Thyroid gland (tissue), 4 donors: ENCODE results near the gene COMMD4. TPM values are rescaled to one million over a fixed set of nuclear protein-coding genes. Genes with fewer than 3 reads are reported as not detected.
"Not testable (repeated sequence)": the region's sequence is repeated elsewhere in the genome, so short reads cannot be mapped to it uniquely, and the experiment has no call there.

ENCODE experiments used
- DNase-seq, 2 donors: peaks; one replicate each; pipeline ENCODE4 v3.0.0-alpha.2; 2019
- H3K27ac ChIP-seq, 3 donors: fragments of 200-600 bp; sonication (generic); 1 replicate in 2 of 3; 2 replicates in 1 of 3; pipeline ENCODE4 v1.5.1; 2016 to 2019; ENCODE audit warnings: mild to moderate bottlenecking in 1 of 3, moderate library complexity in 1 of 3
- H3K27me3 ChIP-seq: fragments of 200-600 bp; sonication (generic); one replicate; pipeline ENCODE4 v1.5.1; 2019
- H3K36me3 ChIP-seq, 2 donors: fragments of 200-600 bp; sonication (generic); one replicate each; pipeline ENCODE4 v1.5.1; 2016 to 2019
- H3K4me1 ChIP-seq, 2 donors: fragments of 200-600 bp; sonication (generic); one replicate each; pipeline ENCODE4 v1.5.1; 2017 to 2019
- H3K4me3 ChIP-seq, 3 donors: fragments of 200-600 bp; sonication (generic); replicated peaks in 1 of 3; 1 replicate in 2 of 3; 2 replicates in 1 of 3; pipeline ENCODE4 v1.5.1; 2016; ENCODE audit warnings: mild to moderate bottlenecking in 1 of 3
- H3K9me3 ChIP-seq: fragments of 200-600 bp; sonication (generic); one replicate; pipeline ENCODE4 v1.5.1; 2017
- CTCF ChIP-seq, 6 experiments: fragments of 200-600 bp in 3 of 6; fragments of 450-650 bp in 3 of 6; sonication (generic) in 3 of 6; IDR thresholded peaks; one replicate each; pipeline ENCODE4 v1.5.1; 2016 to 2019; ENCODE audit warnings: antibody characterized with exemption in 6 of 6, mild to moderate bottlenecking in 2 of 6, inconsistent platforms in 1 of 6, moderate library complexity in 1 of 6
- POLR2A ChIP-seq, 2 donors: fragments of 450-650 bp; IDR thresholded peaks; one replicate each; pipeline ENCODE4 v1.6.1; 2017; ENCODE audit warnings: antibody characterized with exemption in 2 of 2, mild to moderate bottlenecking in 2 of 2, moderate library complexity in 1 of 2
- WGBS, 2 donors: methylation state at CpG; one replicate each; pipeline ENCODE4 v1.1.5; 2017; 5-methylcytosine and 5-hydroxymethylcytosine counted together
- intact Hi-C: fragments of 100-400 bp; cut with DNase I; formaldehyde crosslinking; loops from one replicate; pipeline ENCODE4 v1.15.1; 2023
- total RNA-seq, 4 donors: library from RNA; depleted of rRNA; stranded (reverse); fragments of >200 nt; gene quantifications; one replicate each; pipeline ENCODE4 v1.2.3, GENCODE V29; 2016

Gene COMMD4
- 10 to 100 TPM; 58.1 to 83.6 (median 61.1) TPM for total RNA-seq

- intact Hi-C loops: no loop called here
- WGBS, 2 donors: 2% methylated on average over 26 to 29 of the region's 42 CpGs
- DNase-seq: peak; percentile 98
Observed at GRCh38 chr15:75335705-75336355, at the start of gene COMMD4. TSS of gene COMMD4 (plus strand) at chr15:75336063. CDS start at chr15:75336090, 27 bp downstream.

GRCh38 chr15:75293660-75294059, 42.2 kb upstream of the COMMD4 start:
- intact Hi-C loops, H3K4me1 ChIP-seq, H3K27me3 ChIP-seq, H3K27ac ChIP-seq, H3K9me3 ChIP-seq, H3K4me3 ChIP-seq, H3K36me3 ChIP-seq, DNase-seq: not testable (repeated sequence)
- no CpG with 5 or more reads among the region's 18 CpGs for WGBS, 2 donors

More at GRCh38 chr15:75335705-75336355, at the start of gene COMMD4:
- TF ChIP-seq POLR2A (IDR thresholded peaks at IDR 0.05) (peak in 1 of 2 donors; percentile 36), CTCF (IDR thresholded peaks at IDR 0.05) (peak in 2 of 6 experiments; percentile 4 to 18)
- Histone ChIP-seq H3K36me3 (no peaks in the 10 kb centered on the region), H3K27ac (peak within 1 kb of the TSS in 2 of 3 donors; percentile 36 to 55), H3K9me3 (no peaks in the 10 kb centered on the region), H3K4me3 (peak within 1 kb of the TSS; percentile 41 to 83 (median 78)), H3K4me1 (peaks cover 8 to 14% of the 10 kb centered on the region in 2 donors), H3K27me3 (no peaks in the 10 kb centered on the region)

DNA sequence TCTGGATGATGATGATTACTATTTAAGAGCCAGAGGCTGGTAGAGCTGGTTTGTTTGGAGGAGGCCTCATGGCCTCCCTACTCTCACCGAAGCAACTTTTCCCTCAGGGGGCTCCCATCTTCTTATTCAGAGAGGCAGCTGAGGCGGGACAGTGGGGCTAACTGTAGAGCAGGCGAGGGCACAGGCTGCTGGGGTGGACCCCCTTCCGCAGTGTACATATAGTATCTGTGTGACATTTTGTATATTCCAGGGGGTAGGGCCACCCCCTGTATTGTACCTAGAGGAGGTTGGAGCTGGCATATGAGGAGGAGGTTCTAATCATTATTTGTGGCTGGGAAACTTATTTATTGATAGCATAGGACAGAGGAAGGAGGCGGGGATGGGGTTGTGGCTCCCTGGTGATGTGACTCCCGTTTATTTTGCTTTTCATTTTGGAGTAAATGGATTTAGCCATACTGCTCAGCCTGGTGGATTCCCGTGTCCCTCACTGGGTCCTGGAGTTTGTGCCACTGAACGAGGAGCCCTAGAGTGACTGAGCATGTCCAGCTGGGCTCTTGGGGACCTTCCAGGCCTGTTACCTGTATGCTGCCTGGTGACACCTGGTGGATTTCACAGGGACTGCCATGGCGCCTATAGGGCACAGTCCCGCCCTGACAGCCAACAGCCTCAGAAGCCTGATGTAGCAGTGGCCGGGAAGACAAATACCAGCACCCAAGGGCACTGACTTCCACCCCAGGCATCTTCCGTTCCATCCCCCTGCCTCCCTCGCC, 37.1 kb upstream of the COMMD4 start:
- H3K4me1 ChIP-seq, H3K36me3 ChIP-seq, H3K27ac ChIP-seq, H3K4me3 ChIP-seq, intact Hi-C loops, H3K9me3 ChIP-seq, H3K27me3 ChIP-seq: not testable (repeated sequence)
- peak; percentile 73 to 76 for DNase-seq
- 20 to 70% methylated on average over 2 to 5 of the region's 13 CpGs for WGBS, 2 donors

DNA sequence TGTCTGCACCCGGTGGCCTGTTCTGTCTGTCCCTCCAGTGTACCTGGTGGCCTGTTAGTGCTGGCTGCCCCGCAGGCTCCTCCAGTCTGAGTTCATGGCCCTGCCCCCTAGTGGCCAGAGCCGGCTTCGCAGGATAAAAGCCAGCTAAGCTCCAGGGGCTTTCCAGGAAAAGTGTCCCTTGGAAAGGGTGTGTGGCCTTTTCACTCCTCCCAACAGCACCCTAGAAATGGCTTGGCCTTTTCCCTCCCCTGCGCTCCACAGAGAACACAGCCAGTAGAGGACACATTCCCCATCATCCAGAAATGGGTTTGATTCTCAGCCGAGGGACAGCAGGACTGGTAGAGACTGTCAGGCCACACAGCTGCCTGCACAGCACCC, 36.6 kb upstream of the COMMD4 start:
- peak in 4 of 6 experiments; percentile 26 to 61 (median 38) for TF ChIP-seq CTCF (IDR thresholded peaks at IDR 0.05)
- H3K27ac ChIP-seq, H3K9me3 ChIP-seq, H3K4me3 ChIP-seq, H3K4me1 ChIP-seq, intact Hi-C loops, H3K36me3 ChIP-seq, H3K27me3 ChIP-seq: not testable (repeated sequence)
- 0 to 25% methylated on average over 4 to 6 of the region's 6 CpGs for WGBS, 2 donors
- DNase-seq: peak; percentile 68 to 72

DNA sequence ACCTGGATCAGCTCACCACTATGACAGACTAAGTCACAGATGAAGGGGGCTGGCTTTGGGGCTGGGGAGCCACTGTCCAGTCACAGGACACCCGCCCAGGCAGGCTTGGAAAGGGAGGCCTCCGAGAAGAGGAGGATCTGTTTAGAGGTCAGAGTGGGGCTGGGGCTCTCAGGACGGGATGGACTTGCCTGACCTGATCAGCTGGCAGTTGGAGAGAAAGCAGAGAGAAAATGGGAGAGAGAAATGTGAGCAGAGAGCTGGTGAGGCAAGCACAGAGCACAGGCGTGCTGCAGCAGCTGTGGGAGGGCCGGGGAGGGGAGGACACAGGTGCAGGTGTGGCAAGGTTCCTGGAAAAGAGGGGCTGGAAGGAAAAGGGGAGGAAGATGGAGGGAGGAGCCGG, 35.8 kb upstream of the COMMD4 start:
- H3K4me3 ChIP-seq, H3K27me3 ChIP-seq, intact Hi-C loops, H3K9me3 ChIP-seq, H3K36me3 ChIP-seq, H3K27ac ChIP-seq, DNase-seq, H3K4me1 ChIP-seq: not testable (repeated sequence)
- 59 to 78% methylated on average over 5 to 6 of the region's 6 CpGs for whole genome bisulfite sequencing, 2 donors

- Histone ChIP-seq H3K36me3 (no peaks in the 10 kb centered on the region), H3K9me3 (no peaks in the 10 kb centered on the region), H3K27me3 (no peaks in the 10 kb centered on the region), H3K4me3 (no peak overlapping the region), H3K4me1 (no peaks in the 10 kb centered on the region), H3K27ac (no peak overlapping the region)
- WGBS, 2 donors: 86% methylated on average over 4 of the region's 9 CpGs; no CpG with 5 or more reads in 1 of the 2 donors
- TF ChIP-seq POLR2A (IDR thresholded peaks at IDR 0.05) (no peak), CTCF (IDR thresholded peaks at IDR 0.05) (no peak)
- no peak for DNase-seq
- intact Hi-C loops: no loop called here
Observed at GRCh38 chr15:75302318-75302717, 33.5 kb upstream of the COMMD4 start.

DNA sequence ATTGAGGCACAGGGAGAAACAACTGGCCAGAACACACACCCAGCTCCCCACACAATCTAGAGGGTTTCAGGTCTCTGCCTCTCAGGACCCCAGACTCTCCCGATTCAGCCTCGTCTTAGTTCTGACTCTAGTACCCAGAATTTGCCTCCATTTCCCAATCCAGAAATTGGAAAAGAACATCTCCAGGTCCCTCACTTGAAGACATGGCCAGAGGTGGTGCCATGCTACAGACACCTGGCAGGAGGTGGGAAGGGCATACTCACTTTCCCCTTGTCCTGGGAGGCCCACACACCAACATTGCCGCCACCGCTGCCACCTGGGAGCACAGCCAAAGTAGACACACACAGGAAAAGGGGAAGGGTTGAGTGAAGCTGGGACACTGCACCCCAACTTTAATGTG, 33.1 kb upstream of the COMMD4 start:
- DNase-seq, H3K4me1 ChIP-seq, intact Hi-C loops, H3K9me3 ChIP-seq, H3K36me3 ChIP-seq, H3K27ac ChIP-seq, H3K4me3 ChIP-seq, H3K27me3 ChIP-seq: not testable (repeated sequence)
- WGBS, 2 donors: 81 to 93% methylated on average over 4 of the region's 4 CpGs
